HG03558 (cell line): ENCODE results near the gene TVP23B.
A peak's percentile ranks its signal among the peaks of the same experiment; 100 is the strongest.
"Not testable (repeated sequence)": the region's sequence is repeated elsewhere in the genome, so short reads cannot be mapped to it uniquely, and the experiment has no call there.

Experiments
- ATAC-seq: cut with Tn5 transposase; IDR thresholded peaks from one replicate; pipeline ENCODE4 v1.9.1; 2021; ENCODE audit warnings: moderate number of reproducible peaks; ENCODE audit not compliant: unreplicated experiment; ENCODE audit errors: extremely low read depth

TVP23B gene

DNA sequence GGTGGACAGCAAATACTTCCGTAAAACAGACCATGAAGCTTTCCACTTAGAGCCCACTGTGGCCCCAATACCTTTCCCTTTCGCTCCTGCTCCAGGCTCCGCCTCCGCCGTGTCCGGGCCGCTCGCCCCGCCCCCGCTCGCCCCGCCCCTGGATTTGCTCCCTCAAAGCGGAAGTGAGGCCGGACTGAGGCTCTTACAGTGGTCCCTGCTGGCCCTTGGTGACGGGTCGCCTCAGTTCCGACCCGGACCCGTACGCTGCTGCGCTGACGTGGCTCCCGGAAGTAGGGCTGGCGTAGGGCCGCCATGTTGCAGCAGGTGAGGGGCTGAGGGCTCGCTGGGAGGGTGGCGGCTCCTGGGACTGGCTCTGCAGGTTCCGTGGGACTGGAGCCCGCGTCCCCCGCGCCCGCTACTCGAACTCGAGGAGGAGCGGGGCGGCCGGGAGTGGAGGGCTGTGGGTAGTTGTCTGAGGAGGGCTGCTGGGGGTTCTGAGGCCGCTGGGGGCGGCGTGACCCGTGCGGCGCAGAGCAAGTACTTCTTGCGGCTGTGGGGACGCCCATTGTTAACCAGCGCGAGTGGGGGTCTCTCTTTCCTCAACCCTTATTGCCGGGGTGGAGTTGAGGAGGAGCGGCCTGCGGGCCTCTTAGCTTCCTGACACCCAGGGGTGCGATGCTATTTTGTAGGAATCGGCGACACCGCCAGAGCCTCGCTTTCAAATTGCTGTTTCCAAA is at the start of gene TVP23B:
TSS of gene TVP23B (plus strand) at position 193 of the 728 bp plus-strand sequence. CDS start at position 304, 111 bp downstream.
- ATAC-seq, result peak; percentile 86

GRCh38 chr17:18732438-18732837 is 48.5 kb upstream of the TVP23B start:
- ATAC-seq, result not testable (repeated sequence)

GRCh38 chr17:18733350-18733749 is 47.6 kb upstream of the TVP23B start:
- ATAC-seq, result not testable (repeated sequence)

DNA sequence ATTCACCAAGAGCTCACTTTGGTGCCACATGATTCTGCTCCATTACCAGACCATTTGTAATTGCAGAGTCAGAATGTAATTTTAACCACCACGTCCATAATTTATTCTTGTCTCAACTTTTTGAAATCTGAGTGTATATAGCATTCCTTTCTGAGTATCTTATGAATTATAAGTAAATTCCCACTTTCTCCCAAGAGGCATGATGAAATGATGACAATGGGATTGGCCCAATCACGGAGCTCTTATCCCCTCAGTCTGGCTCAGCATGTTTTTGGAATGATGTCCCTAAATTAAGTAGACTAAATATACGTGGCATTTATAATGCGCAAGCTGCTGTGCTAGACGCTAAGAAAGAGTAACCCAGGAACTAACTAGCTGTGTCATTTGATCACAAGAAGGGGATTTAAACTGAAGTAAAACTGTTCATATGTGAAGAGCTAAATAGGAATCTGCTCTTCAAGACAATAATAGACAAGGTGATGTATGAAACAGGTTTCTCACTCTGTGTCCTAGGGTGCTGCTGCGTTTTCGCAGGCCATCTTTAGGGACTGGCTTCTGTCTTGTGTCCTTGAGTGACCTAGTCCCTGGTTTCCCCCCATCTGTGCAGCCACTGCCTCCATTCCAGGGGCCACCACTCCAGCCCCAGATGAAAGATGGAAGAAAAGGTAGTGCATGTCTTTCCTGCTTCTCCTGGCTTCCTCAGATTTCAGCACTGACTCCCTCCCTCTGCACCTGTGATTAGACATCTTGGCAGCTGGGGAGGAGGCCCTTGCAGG is 41.2 kb upstream of the TVP23B start:
- not testable (repeated sequence) for ATAC-seq

DNA sequence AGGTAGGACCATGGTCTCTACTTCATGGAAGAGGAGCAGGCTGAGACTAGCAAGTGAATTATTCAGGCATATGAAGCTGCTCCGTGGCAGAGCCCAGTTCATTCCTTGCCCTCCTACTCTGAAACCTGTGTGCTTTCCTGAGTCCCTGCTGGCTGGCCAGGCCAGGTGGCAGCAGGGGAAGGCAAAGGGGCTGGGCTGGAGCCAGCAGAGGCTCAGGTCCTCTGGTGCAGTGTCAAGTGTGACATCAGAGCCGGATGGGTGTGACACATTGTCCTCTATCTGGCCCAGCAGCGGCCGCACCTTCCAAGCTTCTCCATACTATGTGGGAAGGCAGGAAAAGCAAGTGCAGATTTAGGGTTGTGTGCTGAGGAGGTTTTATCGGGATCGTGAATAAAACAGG is 39.8 kb upstream of the TVP23B start:
- ATAC-seq, result not testable (repeated sequence)

DNA sequence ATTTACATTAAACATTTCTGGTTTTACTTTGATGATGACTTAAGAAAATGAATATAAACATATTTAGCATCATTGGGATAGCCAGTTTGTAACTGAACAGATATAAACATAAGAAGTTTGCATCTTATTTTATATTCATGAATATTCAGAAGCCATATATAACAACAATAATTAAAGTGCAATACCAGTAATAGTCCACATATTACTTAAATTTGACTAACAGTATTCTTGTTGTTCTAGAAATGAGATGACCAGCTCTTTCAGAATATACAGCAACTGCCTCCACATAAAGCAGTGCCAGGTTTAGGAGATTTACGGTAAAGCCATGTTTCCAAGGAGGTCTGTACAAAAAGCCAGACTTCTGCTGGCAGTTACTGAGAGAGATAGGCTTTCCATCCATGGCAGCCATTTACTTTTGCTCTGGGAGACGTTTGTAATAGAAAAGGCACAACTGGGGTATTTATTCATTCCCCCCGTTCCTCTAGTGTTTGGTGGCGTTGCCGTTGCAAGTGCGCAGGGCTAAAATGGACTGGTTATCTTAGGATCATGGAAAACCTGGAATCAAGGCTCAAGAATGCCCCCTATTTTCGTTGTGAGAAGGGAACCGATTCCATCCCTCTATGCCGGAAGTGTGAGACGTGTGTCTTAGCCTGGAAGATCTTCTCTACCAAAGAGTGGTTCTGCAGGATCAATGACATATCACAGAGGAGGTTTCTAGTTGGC is 37.1 kb upstream of the TVP23B start, which contains the start of gene FBXW10:
TSS of gene FBXW10 (plus strand) at position 356 of the 723 bp plus-strand sequence. CDS start at position 547, 191 bp downstream.
- ATAC-seq, result not testable (repeated sequence)

DNA sequence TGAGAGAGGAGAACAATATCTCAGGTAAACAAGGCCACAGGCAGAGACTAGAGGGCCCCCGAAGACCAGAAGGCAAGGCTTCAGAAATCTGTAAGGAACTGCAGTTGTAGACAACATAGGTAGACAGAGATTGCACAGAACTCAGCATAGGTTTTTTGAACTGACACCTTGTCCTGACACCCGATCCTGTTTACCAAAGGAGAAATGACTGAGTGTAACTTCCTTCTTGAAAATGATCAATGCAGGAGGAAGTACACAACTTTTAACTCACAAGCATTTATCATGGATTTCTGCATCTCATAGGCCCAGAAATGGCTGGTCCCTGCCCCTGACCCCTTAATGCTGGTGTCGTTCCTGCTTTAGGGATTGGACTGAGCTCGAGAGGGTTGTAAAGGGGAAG is 36.3 kb upstream of the TVP23B start:
- not testable (repeated sequence) for ATAC-seq

DNA sequence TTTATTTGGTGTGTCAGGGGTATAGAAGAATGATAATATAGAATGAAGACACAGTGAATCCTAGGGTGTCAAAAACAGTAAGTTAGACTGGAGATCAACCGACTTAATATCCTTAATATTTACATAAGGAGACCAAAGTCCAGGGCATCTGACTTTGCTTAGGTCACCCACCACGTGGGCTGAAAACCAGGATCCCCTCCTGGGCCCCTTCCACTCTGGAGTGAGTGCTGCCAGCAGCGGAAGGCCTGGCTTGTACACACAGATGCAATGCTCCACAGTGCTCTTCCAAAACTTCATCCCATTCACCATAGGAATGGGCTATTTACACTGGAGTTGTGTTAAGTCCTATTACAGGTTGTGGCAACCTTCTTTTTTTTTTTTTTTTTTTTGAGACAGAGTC is 34.4 kb upstream of the TVP23B start:
- not testable (repeated sequence) for ATAC-seq

DNA sequence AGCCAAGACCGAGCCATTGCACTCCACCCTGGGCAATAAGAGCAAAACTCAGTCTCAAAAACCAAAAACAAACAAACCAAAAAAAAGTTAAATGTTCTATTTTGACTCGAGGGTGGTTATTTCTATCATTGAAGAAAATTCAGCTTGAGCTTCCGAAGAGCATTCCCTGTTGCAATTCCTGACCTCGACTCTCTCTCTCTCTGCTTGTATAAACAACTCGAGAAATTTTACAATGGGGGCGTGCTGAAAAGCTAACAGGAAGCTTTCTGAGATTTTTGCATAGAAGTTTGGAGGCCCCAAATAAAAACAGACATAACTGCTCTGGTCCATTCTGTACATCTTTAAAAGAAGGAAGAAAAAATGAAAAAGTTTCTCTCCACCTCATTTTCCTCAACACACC is 33.5 kb upstream of the TVP23B start:
- not testable (repeated sequence) for ATAC-seq

- not testable (repeated sequence) for ATAC-seq
These were observed 30.7 kb upstream of the TVP23B start for GRCh38 chr17:18750242-18750641.

DNA sequence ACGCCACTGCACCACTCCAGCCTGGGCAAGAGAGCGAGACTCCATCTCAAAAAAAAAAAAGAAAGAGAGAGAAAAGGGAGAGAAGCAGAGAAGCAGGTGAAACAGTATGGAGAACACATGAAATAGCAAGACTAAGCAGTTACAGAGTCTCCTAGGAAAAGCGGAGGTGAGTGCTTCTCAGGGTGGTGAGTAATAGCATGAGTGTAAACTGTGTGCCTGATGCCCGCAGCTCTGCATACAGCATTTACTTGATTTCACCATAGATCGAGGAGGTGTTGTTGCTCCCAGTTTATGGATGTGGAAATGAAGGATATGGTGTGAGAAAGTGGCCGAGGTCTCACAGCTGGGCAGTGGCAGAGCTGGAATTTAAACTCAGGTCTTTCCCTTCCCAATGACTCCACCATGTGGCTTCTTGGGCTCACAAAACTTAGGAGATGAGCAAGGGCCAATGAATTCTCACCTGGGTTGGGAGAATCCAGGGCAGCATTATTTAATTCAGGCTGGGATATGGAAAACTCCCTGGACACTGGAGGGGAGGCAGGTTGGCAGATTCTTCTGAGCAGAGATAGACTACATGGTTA is 27.1 kb upstream of the TVP23B start:
- ATAC-seq, result not testable (repeated sequence)

- ATAC-seq, result not testable (repeated sequence)
These were observed 25.0 kb upstream of the TVP23B start for GRCh38 chr17:18755969-18756368.

DNA sequence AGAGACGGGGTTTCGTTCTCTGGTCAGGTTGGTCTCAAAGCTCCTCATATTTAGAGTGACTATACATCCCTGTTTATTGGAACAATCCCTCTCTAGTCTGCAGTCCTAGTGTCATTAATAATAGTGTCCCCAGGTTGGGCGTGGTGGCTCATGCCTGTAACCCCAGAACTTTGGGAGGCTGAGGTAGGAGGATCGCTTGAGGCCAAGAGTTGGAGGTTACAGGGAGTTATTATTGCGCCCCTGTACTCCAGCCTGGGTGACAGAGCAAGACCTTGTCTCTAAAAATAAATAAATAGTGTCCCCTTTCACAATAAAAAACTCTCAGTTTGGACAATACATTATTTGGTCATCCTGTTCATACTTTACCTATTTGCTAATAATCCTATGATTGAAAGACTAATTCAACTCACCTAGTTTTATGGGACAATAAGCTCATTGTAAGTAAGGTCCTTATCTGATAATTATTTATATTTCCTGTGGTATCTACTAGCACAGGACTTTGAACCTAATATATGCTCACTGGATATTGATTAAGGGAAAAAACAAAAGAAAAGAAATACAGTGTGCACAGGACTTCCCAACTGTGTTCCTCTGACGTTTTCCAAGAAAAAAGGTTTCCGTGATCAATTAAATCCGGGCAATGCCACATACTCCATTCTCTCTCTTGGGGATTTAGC is 23.5 kb upstream of the TVP23B start:
- not testable (repeated sequence) for ATAC-seq

DNA sequence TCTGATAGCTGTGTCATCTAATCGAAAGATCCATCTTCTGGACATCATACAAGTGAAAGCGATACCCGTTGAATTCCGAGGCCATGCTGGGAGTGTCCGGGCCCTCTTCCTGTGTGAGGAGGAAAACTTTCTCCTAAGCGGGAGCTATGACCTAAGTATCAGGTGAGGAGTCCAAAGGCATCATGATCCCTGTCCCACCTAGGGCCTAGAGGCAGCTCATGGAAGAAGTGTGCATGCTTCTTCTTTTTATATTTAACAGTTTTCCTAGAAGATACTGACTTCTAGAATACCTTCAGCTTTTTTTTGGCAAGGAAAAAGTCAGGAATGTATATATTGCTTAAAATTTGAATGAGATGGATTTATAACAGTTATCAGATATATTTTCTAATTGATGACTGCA is 22.6 kb upstream of the TVP23B start:
- not testable (repeated sequence) for ATAC-seq

GRCh38 chr17:18760221-18760620 is 20.8 kb upstream of the TVP23B start:
- not testable (repeated sequence) for ATAC-seq

GRCh38 chr17:18770572-18770971 is 10.4 kb upstream of the TVP23B start:
- ATAC-seq, result not testable (repeated sequence)

DNA sequence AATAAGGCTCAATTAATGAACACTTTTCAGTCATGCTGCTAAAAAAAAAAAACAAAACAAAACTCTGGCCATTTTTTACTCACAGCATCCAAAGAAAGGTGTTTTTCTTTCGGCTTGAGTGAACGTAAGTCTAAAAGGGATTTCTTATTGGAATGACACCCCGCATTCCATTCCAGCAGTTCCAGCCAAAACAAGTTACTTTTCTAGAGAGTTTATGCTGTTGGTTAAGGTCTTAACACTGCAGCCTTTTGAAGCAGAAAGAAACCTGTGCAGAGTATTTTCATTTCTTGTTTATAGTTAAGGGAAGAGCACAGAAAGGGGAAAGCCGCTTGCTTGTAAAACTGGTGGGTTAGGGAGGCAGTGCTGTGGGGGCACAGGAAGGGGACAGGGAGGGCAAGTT is 9.9 kb upstream of the TVP23B start:
- not testable (repeated sequence) for ATAC-seq

GRCh38 chr17:18772471-18772870 is 8.5 kb upstream of the TVP23B start:
- no peak for ATAC-seq

DNA sequence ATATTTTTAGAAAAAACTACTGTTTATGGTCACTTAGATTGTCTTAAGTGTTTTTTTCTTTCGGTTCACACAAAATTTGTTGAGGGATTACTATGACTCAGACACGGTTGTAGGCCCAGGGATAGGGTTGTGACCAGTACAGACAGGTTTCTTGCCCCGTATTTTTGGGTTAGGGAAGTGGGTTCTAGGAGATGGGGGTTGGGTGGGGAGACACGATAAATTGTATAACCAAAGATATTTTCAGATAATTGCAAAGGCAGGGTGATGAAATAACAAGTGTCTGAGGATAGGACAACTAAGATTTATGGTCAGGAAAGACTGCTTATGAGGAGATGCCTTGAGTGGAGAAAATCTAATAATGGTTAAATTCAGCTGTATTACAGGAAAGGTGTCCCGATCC is 822 bp downstream of the TVP23B start:
- not testable (repeated sequence) for ATAC-seq

DNA sequence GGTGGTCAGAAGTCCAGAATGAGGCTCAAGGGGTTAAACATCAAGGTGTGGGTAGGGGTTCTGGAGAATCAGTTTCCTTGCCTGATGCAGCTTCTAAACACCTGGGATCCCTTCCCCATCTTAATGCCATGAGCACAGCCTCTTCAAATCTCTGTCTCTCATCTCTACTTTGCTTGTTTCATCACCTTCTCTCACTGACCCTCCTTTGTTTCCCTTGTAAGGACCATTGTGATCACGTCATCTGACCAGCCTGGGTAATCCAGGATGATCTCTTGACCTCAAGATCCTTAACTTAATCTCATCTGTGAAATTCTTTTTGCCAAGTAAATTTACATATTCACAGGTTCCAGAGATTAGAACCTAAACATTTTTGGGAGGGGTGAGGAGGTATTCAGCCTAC is 5.0 kb downstream of the TVP23B start:
- not testable (repeated sequence) for ATAC-seq
